Brain microvascular endothelial cell (primary cell): ENCODE results near the gene LIPM.
A peak's percentile ranks its signal among the peaks of the same experiment; 100 is the strongest.

Source experiments
- DNase-seq: peaks from one replicate; pipeline ENCODE4 v3.0.0-alpha.2; 2020
- H3K27ac ChIP-seq: fragments of 250-450 bp; sonication (Bioruptor Pico); 2 replicates; pipeline ENCODE4 v1.5.1; 2020; ENCODE audit warnings: mild to moderate bottlenecking, moderate library complexity
- H3K27me3 ChIP-seq: fragments of 250-450 bp; sonication (Bioruptor Pico); replicated peaks from 2 replicates; pipeline ENCODE4 v1.5.1; 2020; ENCODE audit warnings: mild to moderate bottlenecking
- H3K36me3 ChIP-seq: fragments of 250-450 bp; sonication (Bioruptor Pico); replicated peaks from 2 replicates; pipeline ENCODE4 v1.5.1; 2020; ENCODE audit warnings: mild to moderate bottlenecking
- H3K4me3 ChIP-seq: 2 replicates; pipeline ENCODE4 v1.5.1; 2011; ENCODE audit warnings: low read depth, mild to moderate bottlenecking, control low read depth, low read length, moderate library complexity
- in situ Hi-C: cut with HindIII; loops from 2 replicates; pipeline ENCODE4 v1.10.0; 2017; ENCODE audit warnings: low sequenced_read_pairs, low pct_ligation_motif_present
- TF ChIP-seq, protein P1 (sequence below): IDR thresholded peaks from 2 replicates; pipeline ENCODE4 v1.5.1; 2011; ENCODE audit warnings: low read depth, mild to moderate bottlenecking, moderate library complexity, low read length, control low read depth, inconsistent platforms; ENCODE audit errors: missing control alignments

LIPM gene

GRCh38 chr10:88865281-88865876 lies 62.8 kb downstream of the LIPM start:
- TF ChIP-seq, protein P1, sequence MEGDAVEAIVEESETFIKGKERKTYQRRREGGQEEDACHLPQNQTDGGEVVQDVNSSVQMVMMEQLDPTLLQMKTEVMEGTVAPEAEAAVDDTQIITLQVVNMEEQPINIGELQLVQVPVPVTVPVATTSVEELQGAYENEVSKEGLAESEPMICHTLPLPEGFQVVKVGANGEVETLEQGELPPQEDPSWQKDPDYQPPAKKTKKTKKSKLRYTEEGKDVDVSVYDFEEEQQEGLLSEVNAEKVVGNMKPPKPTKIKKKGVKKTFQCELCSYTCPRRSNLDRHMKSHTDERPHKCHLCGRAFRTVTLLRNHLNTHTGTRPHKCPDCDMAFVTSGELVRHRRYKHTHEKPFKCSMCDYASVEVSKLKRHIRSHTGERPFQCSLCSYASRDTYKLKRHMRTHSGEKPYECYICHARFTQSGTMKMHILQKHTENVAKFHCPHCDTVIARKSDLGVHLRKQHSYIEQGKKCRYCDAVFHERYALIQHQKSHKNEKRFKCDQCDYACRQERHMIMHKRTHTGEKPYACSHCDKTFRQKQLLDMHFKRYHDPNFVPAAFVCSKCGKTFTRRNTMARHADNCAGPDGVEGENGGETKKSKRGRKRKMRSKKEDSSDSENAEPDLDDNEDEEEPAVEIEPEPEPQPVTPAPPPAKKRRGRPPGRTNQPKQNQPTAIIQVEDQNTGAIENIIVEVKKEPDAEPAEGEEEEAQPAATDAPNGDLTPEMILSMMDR = peak; percentile 22
- Histone ChIP-seq H3K36me3 (no peaks in the 10 kb centered on the region), H3K4me3 (no peak overlapping the region), H3K27ac (no peak overlapping the region), H3K27me3 (no peaks in the 10 kb centered on the region)
- DNase-seq = no peak
- in situ Hi-C loops = no loop called here

DNA sequence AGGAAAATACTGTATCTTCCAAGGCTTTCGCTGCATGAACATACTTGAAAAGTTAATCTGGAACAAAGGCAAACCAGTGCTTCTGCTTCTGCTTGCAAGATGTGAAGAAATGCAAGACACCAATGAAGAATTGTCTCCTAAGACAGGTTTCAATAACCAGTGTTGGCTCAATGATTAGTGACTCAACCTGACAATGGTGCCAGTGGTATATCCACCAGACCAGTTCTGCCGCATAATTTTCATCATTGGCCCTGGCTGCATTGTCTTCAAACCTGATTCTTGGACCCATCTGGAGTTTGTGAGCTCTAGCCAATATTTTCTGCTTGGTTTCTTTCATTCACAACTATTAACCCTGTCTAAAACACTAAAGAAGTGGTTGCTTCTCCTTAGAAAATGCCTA lies 63.9 kb downstream of the LIPM start:
- TF ChIP-seq, protein P1 = no peak
- in situ Hi-C loops = no loop called here
- Histone ChIP-seq H3K36me3 (no peaks in the 10 kb centered on the region), H3K4me3 (no peak overlapping the region), H3K27ac (no peak overlapping the region), H3K27me3 (no peaks in the 10 kb centered on the region)
- DNase-seq = no peak

- H3K27ac ChIP-seq = no peak overlapping the region
- in situ Hi-C loops = no loop called here
- H3K36me3 ChIP-seq = no peaks in the 10 kb centered on the region
- TF ChIP-seq, protein P1 = no peak
- no peaks in the 10 kb centered on the region for H3K27me3 ChIP-seq
- no peak overlapping the region for H3K4me3 ChIP-seq
- no peak for DNase-seq
Observed at GRCh38 chr10:88870089-88870488, 67.6 kb downstream of the LIPM start.
